Fibroblast of lung (primary cell): ENCODE data around the gene F10. TPM values are rescaled to one million over a fixed set of nuclear protein-coding genes. Genes with fewer than 3 reads are reported as not detected.

Experiments used
- DNase-seq, 2 donors: peaks; one replicate each; pipeline versions ENCODE4 v3.0.0 to v3.0.0-alpha.2; 2010; ENCODE audit warnings: low read depth in 2 of 2
- H2AFZ ChIP-seq: 2 replicates; pipeline ENCODE4 v1.5.1; 2012; ENCODE audit warnings: low read length, control low read depth, inconsistent platforms
- H3K27ac ChIP-seq: 2 replicates; pipeline ENCODE4 v1.5.1; 2011; ENCODE audit warnings: low read length, control low read depth; ENCODE audit not compliant: insufficient read depth
- H3K27me3 ChIP-seq: 2 replicates; pipeline ENCODE4 v1.5.1; 2011; ENCODE audit warnings: mild to moderate bottlenecking, low read length; ENCODE audit not compliant: control insufficient read depth, insufficient read depth
- H3K36me3 ChIP-seq: 2 replicates; pipeline ENCODE4 v1.5.1; 2011; ENCODE audit warnings: low read length; ENCODE audit not compliant: control insufficient read depth, insufficient read depth
- H3K4me1 ChIP-seq: 2 replicates; pipeline ENCODE4 v1.5.1; 2011; ENCODE audit warnings: low read length; ENCODE audit not compliant: control insufficient read depth, insufficient read depth; ENCODE audit errors: extremely low read depth
- H3K4me2 ChIP-seq: 2 replicates; pipeline ENCODE4 v1.5.1; 2011; ENCODE audit warnings: low read length, control low read depth; ENCODE audit not compliant: insufficient read depth; ENCODE audit errors: extremely low read depth
- H3K4me3 ChIP-seq, 4 experiments: fragments of 200-600 bp in 1 of 4; sonication (generic) in 1 of 4; replicated peaks in 1 of 4; 2 replicates each; pipeline ENCODE4 v1.5.1; 2011 to 2016; ENCODE audit warnings: low read length in 4 of 4, low read depth in 3 of 4, mild to moderate bottlenecking in 3 of 4, control low read depth in 2 of 4, inconsistent platforms in 1 of 4, mixed read lengths in 1 of 4; ENCODE audit not compliant: insufficient read depth in 1 of 4; ENCODE audit errors: control extremely low read depth in 1 of 4
- H3K79me2 ChIP-seq: 2 replicates; pipeline ENCODE4 v1.5.1; 2012; ENCODE audit warnings: mild to moderate bottlenecking, low read length, inconsistent platforms; ENCODE audit not compliant: control insufficient read depth, insufficient read depth
- H3K9ac ChIP-seq: 2 replicates; pipeline ENCODE4 v1.5.1; 2011; ENCODE audit warnings: mild to moderate bottlenecking, low read length, control low read depth; ENCODE audit not compliant: insufficient read depth
- H3K9me3 ChIP-seq: 2 replicates; pipeline ENCODE4 v1.5.1; 2012; ENCODE audit warnings: low read depth, low read length; ENCODE audit not compliant: control insufficient read depth, insufficient read depth
- H4K20me1 ChIP-seq: 2 replicates; pipeline ENCODE4 v1.5.1; 2011; ENCODE audit warnings: low read length; ENCODE audit not compliant: control insufficient read depth, insufficient read depth; ENCODE audit errors: extremely low read depth
- EZH2 ChIP-seq: IDR thresholded peaks from 2 replicates; pipeline ENCODE4 v1.5.1; 2012; ENCODE audit warnings: low read length, control low read depth, mild to moderate bottlenecking; ENCODE audit errors: missing control alignments
- polyA plus RNA-seq, 2 donors: library from polyadenylated mRNA; depleted of rRNA in 1 of 2; stranded (reverse) in 1 of 2; unstranded in 1 of 2; fragments of >200 nt; gene quantifications; 2 replicates each; pipeline ENCODE4 v1.2.1, GENCODE V29; 2011 to 2012; ENCODE audit warnings: missing spikeins in 1 of 2
- total RNA-seq: library from RNA; depleted of rRNA; stranded (reverse); fragments of >200 nt; gene quantifications from 2 replicates; pipeline ENCODE4 v1.2.1, GENCODE V29; 2014
- TF ChIP-seq, protein P1 (sequence below), 2 donors: IDR thresholded peaks in 1 of 2; conservative IDR thresholded peaks in 1 of 2; 1 replicate in 1 of 2; 2 replicates in 1 of 2; pipeline ENCODE4 v1.5.1; 2011 to 2012; ENCODE audit warnings: low read length in 2 of 2, control low read depth in 1 of 2, inconsistent platforms in 1 of 2, low read depth in 1 of 2, mild to moderate bottlenecking in 1 of 2

Gene F10
- total and polyA plus RNA-seq, 2 donors (not counting 1 experiment from before 2014, with no cell fraction given): 39.9 to 41.5 TPM

DNA sequence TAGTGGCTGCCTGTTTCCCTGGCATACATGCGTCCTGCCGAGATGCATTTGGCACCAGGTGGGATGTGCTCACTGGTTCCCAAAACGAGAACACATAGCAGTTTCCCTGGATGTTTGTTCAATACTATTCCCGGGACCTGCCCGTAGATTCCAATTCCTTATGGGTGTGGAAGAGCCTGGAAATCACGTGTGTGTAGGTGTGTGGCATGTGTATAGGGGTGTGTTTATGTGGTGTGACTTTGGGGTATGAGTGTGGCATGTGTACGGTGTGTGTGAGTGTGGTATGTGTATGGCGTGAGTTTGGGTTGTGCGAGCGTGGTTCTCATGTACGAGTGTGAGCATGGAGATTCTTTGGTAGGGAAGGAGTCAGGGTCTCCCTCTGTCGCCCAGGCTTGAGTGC lies 19.9 kb upstream of the F10 start:
- H3K79me2 ChIP-seq: no peaks in the 10 kb centered on the region
- H3K9me3 ChIP-seq: no peaks in the 10 kb centered on the region
- H3K9ac ChIP-seq: no peak overlapping the region
- no peak overlapping the region for H3K4me3 ChIP-seq
- TF ChIP-seq EZH2: no peak
- TF ChIP-seq, protein P1, sequence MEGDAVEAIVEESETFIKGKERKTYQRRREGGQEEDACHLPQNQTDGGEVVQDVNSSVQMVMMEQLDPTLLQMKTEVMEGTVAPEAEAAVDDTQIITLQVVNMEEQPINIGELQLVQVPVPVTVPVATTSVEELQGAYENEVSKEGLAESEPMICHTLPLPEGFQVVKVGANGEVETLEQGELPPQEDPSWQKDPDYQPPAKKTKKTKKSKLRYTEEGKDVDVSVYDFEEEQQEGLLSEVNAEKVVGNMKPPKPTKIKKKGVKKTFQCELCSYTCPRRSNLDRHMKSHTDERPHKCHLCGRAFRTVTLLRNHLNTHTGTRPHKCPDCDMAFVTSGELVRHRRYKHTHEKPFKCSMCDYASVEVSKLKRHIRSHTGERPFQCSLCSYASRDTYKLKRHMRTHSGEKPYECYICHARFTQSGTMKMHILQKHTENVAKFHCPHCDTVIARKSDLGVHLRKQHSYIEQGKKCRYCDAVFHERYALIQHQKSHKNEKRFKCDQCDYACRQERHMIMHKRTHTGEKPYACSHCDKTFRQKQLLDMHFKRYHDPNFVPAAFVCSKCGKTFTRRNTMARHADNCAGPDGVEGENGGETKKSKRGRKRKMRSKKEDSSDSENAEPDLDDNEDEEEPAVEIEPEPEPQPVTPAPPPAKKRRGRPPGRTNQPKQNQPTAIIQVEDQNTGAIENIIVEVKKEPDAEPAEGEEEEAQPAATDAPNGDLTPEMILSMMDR (conservative IDR thresholded peaks at IDR 0.05 in 1 of 2, IDR thresholded peaks at IDR 0.05 in 1 of 2; ENCODE audit: low read depth in 1 of 2, low read length in 2 of 2): no peak
- H3K27me3 ChIP-seq: peaks cover 9% of the 10 kb centered on the region
- peaks cover 4% of the 10 kb centered on the region for H3K4me1 ChIP-seq
- H3K4me2 ChIP-seq: no peak overlapping the region
- H3K27ac ChIP-seq: no peak overlapping the region
- no peaks in the 10 kb centered on the region for H4K20me1 ChIP-seq
- no peak for DNase-seq
- no peaks in the 10 kb centered on the region for H3K36me3 ChIP-seq
- no peak overlapping the region for H2AFZ ChIP-seq

DNA sequence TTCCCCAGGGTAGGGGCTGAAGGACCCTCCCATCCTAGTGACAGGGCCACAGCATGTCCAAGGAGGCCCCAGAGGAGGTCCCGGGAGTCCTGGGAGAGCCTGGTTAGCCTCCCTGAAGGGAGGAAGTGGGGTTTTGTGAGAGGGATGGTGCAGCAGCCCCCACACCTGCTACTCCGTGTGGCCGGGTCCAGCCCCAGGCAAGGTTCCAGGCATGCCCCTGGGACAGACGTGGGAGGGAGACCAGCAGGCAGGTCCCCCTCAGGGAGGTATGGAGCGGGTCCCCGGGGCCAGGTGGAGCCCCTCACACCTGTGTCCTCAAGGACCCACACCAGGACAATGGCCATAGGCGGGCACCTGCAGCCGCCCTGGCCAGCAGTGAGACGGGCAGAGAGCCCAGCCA lies 19.0 kb upstream of the F10 start:
- H4K20me1 ChIP-seq: no peaks in the 10 kb centered on the region
- H3K27me3 ChIP-seq: peaks cover 5% of the 10 kb centered on the region
- no peak overlapping the region for H3K4me2 ChIP-seq
- H3K27ac ChIP-seq: no peak overlapping the region
- no peak overlapping the region for H3K4me3 ChIP-seq
- H2AFZ ChIP-seq: no peak overlapping the region
- peaks cover 2% of the 10 kb centered on the region for H3K4me1 ChIP-seq
- H3K9ac ChIP-seq: no peak overlapping the region
- H3K79me2 ChIP-seq: no peaks in the 10 kb centered on the region
- TF ChIP-seq, protein P1 (conservative IDR thresholded peaks at IDR 0.05 in 1 of 2, IDR thresholded peaks at IDR 0.05 in 1 of 2; ENCODE audit: low read depth in 1 of 2, low read length in 2 of 2): no peak
- no peak for TF ChIP-seq EZH2
- no peaks in the 10 kb centered on the region for H3K36me3 ChIP-seq
- DNase-seq: no peak
- H3K9me3 ChIP-seq: no peaks in the 10 kb centered on the region

DNA sequence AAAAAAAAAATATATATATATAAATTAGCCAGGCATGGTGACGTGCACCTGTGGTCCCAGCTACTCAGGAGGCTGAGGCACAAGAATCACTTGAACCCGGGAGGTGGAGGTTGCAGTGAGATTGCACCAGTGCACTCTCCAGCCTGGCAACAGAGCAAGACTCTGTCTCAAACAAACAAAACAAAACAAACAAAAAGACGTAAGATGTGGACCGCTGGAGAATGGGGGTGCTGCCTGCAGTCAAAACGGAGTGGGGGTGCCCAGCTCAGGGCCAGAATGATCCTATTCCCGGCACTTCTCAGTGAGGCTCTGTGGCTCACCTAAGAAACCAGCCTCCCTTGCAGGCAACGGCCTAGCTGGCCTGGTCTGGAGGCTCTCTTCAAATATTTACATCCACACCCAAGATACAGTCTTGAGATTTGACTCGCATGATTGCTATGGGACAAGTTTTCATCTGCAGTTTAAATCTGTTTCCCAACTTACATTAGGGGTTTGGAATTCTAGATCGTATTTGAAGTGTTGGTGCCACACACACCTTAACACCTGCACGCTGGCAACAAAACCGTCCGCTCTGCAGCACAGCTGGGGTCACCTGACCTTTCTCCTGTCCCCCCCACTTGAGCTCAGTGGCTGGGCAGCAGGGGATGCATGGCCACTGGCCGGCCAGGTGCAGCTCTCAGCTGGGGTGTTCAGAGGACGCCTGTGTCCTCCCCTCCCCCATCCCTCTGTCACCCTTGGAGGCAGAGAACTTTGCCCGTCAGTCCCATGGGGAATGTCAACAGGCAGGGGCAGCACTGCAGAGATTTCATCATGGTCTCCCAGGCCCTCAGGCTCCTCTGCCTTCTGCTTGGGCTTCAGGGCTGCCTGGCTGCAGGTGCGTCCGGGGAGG lies 17.3 kb upstream of the F10 start, which contains the start of gene F7:
Gene F7, plus strand, starts transcription at position 760 of the 889 bp plus-strand sequence. Its CDS starts 51 bp downstream, at position 811.
- Histone ChIP-seq H3K4me3 (no peak within 1 kb of the TSS), H3K9ac (no peak within 1 kb of the TSS), H3K79me2 (no peaks in the 10 kb centered on the region), H3K27ac (no peak within 1 kb of the TSS), H3K27me3 (peaks cover 12% of the 10 kb centered on the region), H3K36me3 (no peaks in the 10 kb centered on the region), H3K4me2 (no peak within 1 kb of the TSS), H4K20me1 (no peaks in the 10 kb centered on the region), H3K9me3 (no peaks in the 10 kb centered on the region), H2AFZ (no peak within 1 kb of the TSS), H3K4me1 (peaks cover 2% of the 10 kb centered on the region)
- TF ChIP-seq, protein P1 (conservative IDR thresholded peaks at IDR 0.05 in 1 of 2, IDR thresholded peaks at IDR 0.05 in 1 of 2; ENCODE audit: low read depth in 1 of 2, low read length in 2 of 2): no peak
- TF ChIP-seq EZH2: no peak
- DNase-seq: no peak
